HepG2 (cell line): ENCODE measurements around the gene RABGEF1. TPM values are rescaled to one million over a fixed set of nuclear protein-coding genes. Genes with fewer than 3 reads are reported as not detected.
A peak's percentile ranks its signal among the peaks of the same experiment; 100 is the strongest.

Experiments used
- CEBPB ChIP-seq: IDR thresholded peaks from 2 replicates; pipeline ENCODE4 v1.6.1; 2011; ENCODE audit warnings: low read depth, low read length, improper control_type of control experiment, borderline replicate concordance
- DRAP1 ChIP-seq: IDR thresholded peaks from 2 replicates; pipeline ENCODE4 v1.6.1; 2016; ENCODE audit warnings: missing genetic modification reagents, missing compliant biosample characterization
- HHEX ChIP-seq: IDR thresholded peaks from 2 replicates; pipeline ENCODE4 v1.6.1; 2016; ENCODE audit warnings: control low read depth
- MXD1 ChIP-seq: sonication (generic); formaldehyde crosslinking; IDR thresholded peaks from 2 replicates; pipeline ENCODE4 v1.4.0; 2020; ENCODE audit warnings: mild to moderate bottlenecking, missing genetic modification reagents
- TBX2 ChIP-seq: sonication (generic); formaldehyde crosslinking; IDR thresholded peaks from 2 replicates; pipeline ENCODE4 v1.5.0; 2020; ENCODE audit warnings: missing genetic modification reagents, mild to moderate bottlenecking, borderline replicate concordance
- ZNF18 ChIP-seq: sonication (generic); formaldehyde crosslinking; IDR thresholded peaks from 2 replicates; pipeline ENCODE4 v1.8.0; 2022; ENCODE audit warnings: mild to moderate bottlenecking, missing genetic modification reagents; ENCODE audit not compliant: insufficient replicate concordance
- ZNF318 ChIP-seq: sonication (generic); formaldehyde crosslinking; IDR thresholded peaks from 2 replicates; pipeline ENCODE4 v1.4.0; 2020; ENCODE audit warnings: mild to moderate bottlenecking, missing genetic modification reagents
- polyA plus RNA-seq, 8 experiments: library from polyadenylated mRNA; depleted of rRNA in 3 of 8; stranded (reverse) in 7 of 8; unstranded in 1 of 8; fragments of >200 nt; fragmentation: Illumina TruSeq in 4 of 8; extraction: Trizol in 4 of 8; gene quantifications; 2 replicates each; pipeline versions ENCODE4 v1.2.1 to v1.2.3, GENCODE V29; 2011 to 2016; ENCODE audit warnings: low read depth in 4 of 8, missing spikeins in 1 of 8, mixed read lengths in 1 of 8; ENCODE audit not compliant: insufficient read depth in 1 of 8
- total RNA-seq, 5 experiments: library from RNA; depleted of rRNA; stranded (reverse); fragments of >200 nt; fragmentation: Illumina TruSeq; extraction: Trizol; gene quantifications; 2 replicates each; pipeline ENCODE4 v1.2.3, GENCODE V29; 2016; ENCODE audit warnings: low read depth in 1 of 5
- TF ChIP-seq, protein P1 (sequence below): IDR thresholded peaks from 2 replicates; pipeline ENCODE4 v1.6.1; 2012; ENCODE audit warnings: low read depth, low read length, improper control_type of control experiment
- TF ChIP-seq, protein P2 (sequence below): sonication (generic); formaldehyde crosslinking; IDR thresholded peaks from 2 replicates; pipeline ENCODE4 v1.5.1; 2020; ENCODE audit warnings: mild to moderate bottlenecking, missing genetic modification reagents, borderline replicate concordance
- TF ChIP-seq, protein P3 (sequence below): sonication (generic); formaldehyde crosslinking; IDR thresholded peaks from 2 replicates; pipeline ENCODE4 v1.4.0; 2020; ENCODE audit warnings: missing genetic modification reagents
- TF ChIP-seq, protein P4 (sequence below): sonication (generic); formaldehyde crosslinking; IDR thresholded peaks from 2 replicates; pipeline ENCODE4 v1.8.1; 2023; ENCODE audit warnings: mild to moderate bottlenecking, missing genetic modification reagents, borderline replicate concordance

The RABGEF1 gene
- total and polyA plus RNA-seq, 2 of the 13 experiments (the other 11 are each of a cell fraction or from before 2014, with no cell fraction given) = 22.7 to 35.3 TPM

- TF ChIP-seq, protein P1, sequence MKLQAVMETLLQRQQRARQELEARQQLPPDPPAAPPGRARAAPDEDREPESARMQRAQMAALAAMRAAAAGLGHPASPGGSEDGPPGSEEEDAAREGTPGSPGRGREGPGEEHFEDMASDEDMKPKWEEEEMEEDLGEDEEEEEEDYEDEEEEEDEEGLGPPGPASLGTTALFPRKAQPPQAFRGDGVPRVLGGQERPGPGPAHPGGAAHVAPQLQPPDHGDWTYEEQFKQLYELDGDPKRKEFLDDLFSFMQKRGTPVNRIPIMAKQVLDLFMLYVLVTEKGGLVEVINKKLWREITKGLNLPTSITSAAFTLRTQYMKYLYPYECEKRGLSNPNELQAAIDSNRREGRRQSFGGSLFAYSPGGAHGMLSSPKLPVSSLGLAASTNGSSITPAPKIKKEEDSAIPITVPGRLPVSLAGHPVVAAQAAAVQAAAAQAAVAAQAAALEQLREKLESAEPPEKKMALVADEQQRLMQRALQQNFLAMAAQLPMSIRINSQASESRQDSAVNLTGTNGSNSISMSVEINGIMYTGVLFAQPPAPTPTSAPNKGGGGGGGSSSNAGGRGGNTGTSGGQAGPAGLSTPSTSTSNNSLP = no peak
- TF ChIP-seq ZNF18 (CRISPR knock-in tag) (peak; percentile 73), DRAP1 (CRISPR knock-in tag) (peak; percentile 84), ZNF318 (CRISPR knock-in tag) (no peak), MXD1 (CRISPR knock-in tag) (peak; percentile 51; the same call in 1 of the 2 replicates), TBX2 (CRISPR knock-in tag) (peak; percentile 63; the same call in 1 of the 2 replicates), CEBPB (peak; percentile 82; the same call in 1 of the 2 replicates), HHEX (CRISPR knock-in tag) (no peak)
- TF ChIP-seq, protein P2, sequence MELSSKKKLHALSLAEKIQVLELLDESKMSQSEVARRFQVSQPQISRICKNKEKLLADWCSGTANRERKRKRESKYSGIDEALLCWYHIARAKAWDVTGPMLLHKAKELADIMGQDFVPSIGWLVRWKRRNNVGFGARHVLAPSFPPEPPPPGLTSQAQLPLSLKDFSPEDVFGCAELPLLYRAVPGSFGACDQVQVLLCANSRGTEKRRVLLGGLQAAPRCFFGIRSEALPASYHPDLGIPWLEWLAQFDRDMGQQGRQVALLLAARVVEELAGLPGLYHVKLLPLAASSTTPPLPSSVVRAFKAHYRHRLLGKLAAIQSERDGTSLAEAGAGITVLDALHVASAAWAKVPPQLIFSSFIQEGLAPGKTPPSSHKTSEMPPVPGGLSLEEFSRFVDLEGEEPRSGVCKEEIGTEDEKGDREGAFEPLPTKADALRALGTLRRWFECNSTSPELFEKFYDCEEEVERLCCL (CRISPR knock-in tag) = no peak
- TF ChIP-seq, protein P3, sequence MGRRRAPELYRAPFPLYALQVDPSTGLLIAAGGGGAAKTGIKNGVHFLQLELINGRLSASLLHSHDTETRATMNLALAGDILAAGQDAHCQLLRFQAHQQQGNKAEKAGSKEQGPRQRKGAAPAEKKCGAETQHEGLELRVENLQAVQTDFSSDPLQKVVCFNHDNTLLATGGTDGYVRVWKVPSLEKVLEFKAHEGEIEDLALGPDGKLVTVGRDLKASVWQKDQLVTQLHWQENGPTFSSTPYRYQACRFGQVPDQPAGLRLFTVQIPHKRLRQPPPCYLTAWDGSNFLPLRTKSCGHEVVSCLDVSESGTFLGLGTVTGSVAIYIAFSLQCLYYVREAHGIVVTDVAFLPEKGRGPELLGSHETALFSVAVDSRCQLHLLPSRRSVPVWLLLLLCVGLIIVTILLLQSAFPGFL (CRISPR knock-in tag) = no peak
- TF ChIP-seq, protein P4, sequence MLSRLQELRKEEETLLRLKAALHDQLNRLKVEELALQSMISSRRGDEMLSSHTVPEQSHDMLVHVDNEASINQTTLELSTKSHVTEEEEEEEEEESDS (CRISPR knock-in tag) = no peak
Measured at GRCh38 chr7:66844552-66845378, 104.2 kb downstream of the RABGEF1 start (continued).
